Measurements from ENCODE around the gene NAT14.

GRCh38 chr19:55482156-55482961 lies 2.6 kb upstream of the NAT14 start:
- TF ChIP-seq CTCF (IDR thresholded peaks at IDR 0.05; ENCODE audit: borderline replicate concordance, extremely low read depth, low read length, poor library complexity, severe bottlenecking) (no peak), EZH2 (IDR thresholded peaks at IDR 0.05; ENCODE audit: borderline replicate concordance, low read depth, low read length, severe bottlenecking) (no peak)
